ENCODE results near the gene CYP4F3. TPM values are rescaled to one million over a fixed set of nuclear protein-coding genes. Genes with fewer than 3 reads are reported as not detected.
"Not testable (repeated sequence)": the region's sequence is repeated elsewhere in the genome, so short reads cannot be mapped to it uniquely, and the experiment has no call there.

CYP4F3 gene
- total and polyA plus RNA-seq, 4 donors: 0.20 to 1.7 (median 1.2) TPM

DNA sequence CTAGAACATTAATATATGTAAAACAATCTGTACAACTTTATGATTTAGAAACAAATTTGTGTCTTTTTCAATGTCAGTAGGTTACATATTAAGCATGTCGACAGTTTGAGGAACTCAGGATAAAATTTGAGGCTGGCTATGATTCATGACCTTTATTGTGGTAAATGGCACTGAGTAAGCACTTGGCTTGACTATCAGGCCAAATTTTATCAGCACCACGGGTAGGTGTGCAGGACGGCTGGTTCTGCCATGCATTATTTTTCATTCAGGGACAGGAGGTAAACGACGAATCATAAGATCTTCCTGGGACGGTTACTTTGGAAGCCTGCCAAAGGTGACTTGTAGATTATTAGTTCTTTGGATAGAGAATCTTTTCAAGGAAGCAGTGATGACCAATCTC lies 45.6 kb upstream of the CYP4F3 start:
- H3K4me3 ChIP-seq: no peak overlapping the region
- WGBS, 2 donors: 19 to 37% methylated on average over 6 of the region's 6 CpGs

DNA sequence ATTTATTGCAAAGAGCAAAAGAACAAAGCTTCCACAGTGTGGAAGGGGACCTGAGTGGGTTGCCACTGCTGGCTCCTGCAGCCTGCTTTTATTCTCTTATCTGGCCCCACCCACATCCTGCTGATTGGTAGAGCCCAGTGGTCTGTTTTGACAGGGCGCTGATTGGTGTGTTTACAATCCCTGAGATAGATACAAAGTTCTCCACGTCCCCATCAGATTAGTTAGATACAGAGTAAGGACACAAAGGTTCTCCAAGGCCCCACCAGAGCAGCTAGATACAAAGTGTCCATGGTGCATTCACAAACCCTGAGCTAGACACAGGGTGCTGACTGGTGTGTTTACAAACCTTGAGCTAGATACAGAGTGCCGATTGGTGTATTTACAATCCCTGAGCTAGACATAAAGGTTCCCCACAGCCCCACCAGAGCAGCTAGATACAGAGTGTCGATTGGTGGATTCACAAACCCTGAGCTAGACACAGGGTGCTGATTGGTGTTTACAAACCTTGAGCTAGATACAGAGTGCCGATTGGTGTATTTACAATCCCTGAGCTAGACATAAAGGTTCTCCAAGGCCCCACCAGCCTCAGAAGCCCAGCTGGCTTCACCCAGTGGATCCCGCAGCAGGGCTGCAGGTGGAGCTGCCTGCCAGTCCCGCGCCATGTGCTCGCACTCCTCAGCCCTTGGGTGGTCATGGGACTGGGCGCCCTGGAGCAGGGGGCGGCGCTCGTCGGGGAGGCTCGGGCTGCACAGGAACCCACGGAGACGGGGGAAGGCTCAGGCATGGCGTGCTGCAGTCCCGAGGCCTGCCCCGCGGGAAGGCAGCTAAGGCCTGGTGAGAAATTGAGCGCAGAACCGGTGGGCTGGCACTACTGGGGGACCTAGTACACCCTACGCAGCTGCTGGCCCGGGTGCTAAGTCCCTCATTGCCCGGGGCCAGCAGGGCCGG lies 32.4 kb upstream of the CYP4F3 start:
- not testable (repeated sequence) for H3K27me3 ChIP-seq (ENCODE audit: control insufficient read depth in 3 of 3, insufficient read depth in 3 of 3, low read length in 2 of 3); H3K27ac ChIP-seq (ENCODE audit: low read depth in 1 of 2, low read length in 1 of 2); H3K9me3 ChIP-seq (ENCODE audit: control insufficient read depth in 4 of 4, insufficient read depth in 3 of 4, low read length in 3 of 4); H3K9ac ChIP-seq (ENCODE audit: insufficient read depth in 1 of 2, low read length in 2 of 2); H3K36me3 ChIP-seq (ENCODE audit: control insufficient read depth in 4 of 4, insufficient read depth in 4 of 4, low read length in 4 of 4); H3K4me3 ChIP-seq; DNase-seq; ATAC-seq (ENCODE audit: insufficient read depth, low FRiP score); H3K4me1 ChIP-seq (ENCODE audit: control insufficient read depth in 5 of 5, insufficient read depth in 5 of 5, low read length in 5 of 5)
- 90 to 92% methylated on average over 27 of the region's 27 CpGs for WGBS, 2 donors

More for the DNA sequence above, 45.6 kb upstream of the CYP4F3 start:
- H3K27ac ChIP-seq (ENCODE audit: low read depth in 1 of 2, low read length in 1 of 2): no peak overlapping the region
- ATAC-seq (ENCODE audit: insufficient read depth, low FRiP score) (no peak), DNase-seq (no peak)
- peaks cover 0 to 4% (median 0%) of the 10 kb centered on the region in 3 donors for H3K27me3 ChIP-seq (ENCODE audit: control insufficient read depth in 3 of 3, insufficient read depth in 3 of 3, low read length in 2 of 3)
- H3K4me1 ChIP-seq (ENCODE audit: control insufficient read depth in 5 of 5, insufficient read depth in 5 of 5, low read length in 5 of 5): peaks cover 0 to under 1% (median 0%) of the 10 kb centered on the region in 5 donors
- H3K36me3 ChIP-seq (ENCODE audit: control insufficient read depth in 4 of 4, insufficient read depth in 4 of 4, low read length in 4 of 4): no peaks in the 10 kb centered on the region
- TF ChIP-seq, protein P1, sequence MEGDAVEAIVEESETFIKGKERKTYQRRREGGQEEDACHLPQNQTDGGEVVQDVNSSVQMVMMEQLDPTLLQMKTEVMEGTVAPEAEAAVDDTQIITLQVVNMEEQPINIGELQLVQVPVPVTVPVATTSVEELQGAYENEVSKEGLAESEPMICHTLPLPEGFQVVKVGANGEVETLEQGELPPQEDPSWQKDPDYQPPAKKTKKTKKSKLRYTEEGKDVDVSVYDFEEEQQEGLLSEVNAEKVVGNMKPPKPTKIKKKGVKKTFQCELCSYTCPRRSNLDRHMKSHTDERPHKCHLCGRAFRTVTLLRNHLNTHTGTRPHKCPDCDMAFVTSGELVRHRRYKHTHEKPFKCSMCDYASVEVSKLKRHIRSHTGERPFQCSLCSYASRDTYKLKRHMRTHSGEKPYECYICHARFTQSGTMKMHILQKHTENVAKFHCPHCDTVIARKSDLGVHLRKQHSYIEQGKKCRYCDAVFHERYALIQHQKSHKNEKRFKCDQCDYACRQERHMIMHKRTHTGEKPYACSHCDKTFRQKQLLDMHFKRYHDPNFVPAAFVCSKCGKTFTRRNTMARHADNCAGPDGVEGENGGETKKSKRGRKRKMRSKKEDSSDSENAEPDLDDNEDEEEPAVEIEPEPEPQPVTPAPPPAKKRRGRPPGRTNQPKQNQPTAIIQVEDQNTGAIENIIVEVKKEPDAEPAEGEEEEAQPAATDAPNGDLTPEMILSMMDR (IDR thresholded peaks at IDR 0.05; ENCODE audit: control extremely low read depth, extremely low read depth): no peak
- no peak overlapping the region for H3K9ac ChIP-seq (ENCODE audit: insufficient read depth in 1 of 2, low read length in 2 of 2)
- H3K9me3 ChIP-seq (ENCODE audit: control insufficient read depth in 4 of 4, insufficient read depth in 3 of 4, low read length in 3 of 4): peaks cover 0 to 7% (median 0%) of the 10 kb centered on the region in 4 donors

DNA sequence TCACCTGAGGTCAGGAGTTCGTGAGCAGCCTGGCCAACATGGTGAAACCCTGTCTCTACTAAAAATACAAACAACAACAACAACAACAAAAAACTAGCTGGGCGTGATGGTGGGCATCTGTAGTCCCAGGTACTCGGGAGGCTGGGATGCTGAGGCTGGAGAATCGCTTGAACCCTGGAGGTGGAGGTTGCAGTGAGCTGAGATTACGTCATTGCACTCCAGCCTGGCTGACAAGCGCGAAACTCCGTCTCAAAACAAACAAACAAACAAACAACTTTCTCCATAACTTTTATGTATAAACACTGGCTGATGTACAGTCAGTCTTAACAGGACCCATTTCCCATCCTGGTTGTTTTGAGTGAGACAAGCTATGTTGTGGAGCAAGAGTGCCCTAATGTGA lies 31.4 kb upstream of the CYP4F3 start:
- H3K4me3 ChIP-seq: no peak overlapping the region
- H3K36me3 ChIP-seq (ENCODE audit: control insufficient read depth in 4 of 4, insufficient read depth in 4 of 4, low read length in 4 of 4): no peaks in the 10 kb centered on the region
- DNase-seq (no peak), ATAC-seq (ENCODE audit: insufficient read depth, low FRiP score) (no peak)
- H3K27me3 ChIP-seq (ENCODE audit: control insufficient read depth in 3 of 3, insufficient read depth in 3 of 3, low read length in 2 of 3): no peaks in the 10 kb centered on the region
- TF ChIP-seq, protein P1 (IDR thresholded peaks at IDR 0.05; ENCODE audit: control extremely low read depth, extremely low read depth): no peak
- no peaks in the 10 kb centered on the region for H3K4me1 ChIP-seq (ENCODE audit: control insufficient read depth in 5 of 5, insufficient read depth in 5 of 5, low read length in 5 of 5)
- 85 to 93% methylated on average over 8 of the region's 8 CpGs for WGBS, 2 donors
- no peak overlapping the region for H3K9ac ChIP-seq (ENCODE audit: insufficient read depth in 1 of 2, low read length in 2 of 2)
- H3K27ac ChIP-seq (ENCODE audit: low read depth in 1 of 2, low read length in 1 of 2): no peak overlapping the region
- H3K9me3 ChIP-seq (ENCODE audit: control insufficient read depth in 4 of 4, insufficient read depth in 3 of 4, low read length in 3 of 4): peaks cover 0 to 1% (median 0%) of the 10 kb centered on the region in 4 donors

DNA sequence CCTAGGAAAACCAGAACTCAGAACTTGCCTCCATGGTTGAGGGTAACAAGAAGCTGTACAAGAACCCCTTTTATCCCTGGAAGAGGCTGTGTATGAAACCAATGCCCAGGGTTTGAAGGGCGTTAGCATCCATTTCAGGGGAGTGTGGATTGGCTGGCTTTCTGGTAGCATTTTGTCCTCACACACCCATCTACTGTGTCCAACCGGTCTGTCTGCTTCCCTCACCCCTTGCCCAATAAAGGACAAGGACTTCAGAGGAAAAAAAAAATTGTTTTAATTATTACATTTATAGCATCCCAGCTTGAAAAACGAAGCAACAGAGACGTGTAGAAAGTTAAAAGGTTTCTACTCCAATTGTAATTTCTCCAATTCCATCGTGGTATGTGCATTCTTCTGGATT lies 28.4 kb upstream of the CYP4F3 start:
- WGBS, 2 donors: 58 to 66% methylated on average over 5 of the region's 5 CpGs
- TF ChIP-seq, protein P1 (IDR thresholded peaks at IDR 0.05; ENCODE audit: control extremely low read depth, extremely low read depth): no peak
- H3K27me3 ChIP-seq (ENCODE audit: control insufficient read depth in 3 of 3, insufficient read depth in 3 of 3, low read length in 2 of 3): no peaks in the 10 kb centered on the region
- no peak overlapping the region for H3K27ac ChIP-seq (ENCODE audit: low read depth in 1 of 2, low read length in 1 of 2)
- no peaks in the 10 kb centered on the region for H3K36me3 ChIP-seq (ENCODE audit: control insufficient read depth in 4 of 4, insufficient read depth in 4 of 4, low read length in 4 of 4)
- ATAC-seq (ENCODE audit: insufficient read depth, low FRiP score) (no peak), DNase-seq (no peak)
- H3K4me1 ChIP-seq (ENCODE audit: control insufficient read depth in 5 of 5, insufficient read depth in 5 of 5, low read length in 5 of 5): peaks cover 0 to 3% (median 0%) of the 10 kb centered on the region in 5 donors
- H3K4me3 ChIP-seq: no peak overlapping the region
- peaks cover 0 to 1% (median 0%) of the 10 kb centered on the region in 4 donors for H3K9me3 ChIP-seq (ENCODE audit: control insufficient read depth in 4 of 4, insufficient read depth in 3 of 4, low read length in 3 of 4)
- H3K9ac ChIP-seq (ENCODE audit: insufficient read depth in 1 of 2, low read length in 2 of 2): no peak overlapping the region
